ENCODE data around the gene HAL. TPM values are rescaled to one million over a fixed set of nuclear protein-coding genes. Genes with fewer than 3 reads are reported as not detected.
A peak's percentile ranks its signal among the peaks of the same experiment; 100 is the strongest.

HAL gene
- total RNA-seq, 1 donor from 2014 or later, result under 0.01 TPM

DNA sequence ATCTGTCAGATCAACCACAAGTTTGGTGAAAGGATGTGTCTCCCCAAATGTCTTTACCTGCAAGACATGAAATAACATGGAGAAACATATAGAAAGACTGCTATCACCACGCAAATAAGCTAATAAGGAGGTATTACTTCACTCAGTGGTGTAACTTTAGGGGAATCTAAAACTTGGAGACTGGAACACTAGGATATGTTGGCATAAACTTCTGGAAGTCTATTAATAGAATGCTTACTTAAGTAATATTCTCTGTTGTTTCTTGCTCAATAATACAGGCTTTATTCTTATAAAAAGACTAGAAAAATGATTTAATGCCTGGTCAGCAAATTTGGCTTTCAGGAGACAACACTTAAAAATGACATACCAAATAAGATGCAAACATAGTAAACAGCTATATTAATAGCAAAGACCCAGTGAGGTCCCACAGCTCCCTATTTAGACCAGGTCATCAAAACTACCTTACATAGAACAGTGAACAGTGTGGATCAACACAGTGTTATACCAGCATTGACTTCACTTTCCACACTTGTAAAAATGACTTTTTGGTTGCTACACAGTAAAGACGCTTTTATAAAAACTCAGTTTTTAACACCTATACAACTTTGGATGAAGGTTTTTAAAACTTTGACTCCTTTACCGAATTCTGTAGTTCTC is 18.9 kb upstream of the HAL start:
- DNase-seq (ENCODE audit: low read depth in 2 of 2), result no peak

DNA sequence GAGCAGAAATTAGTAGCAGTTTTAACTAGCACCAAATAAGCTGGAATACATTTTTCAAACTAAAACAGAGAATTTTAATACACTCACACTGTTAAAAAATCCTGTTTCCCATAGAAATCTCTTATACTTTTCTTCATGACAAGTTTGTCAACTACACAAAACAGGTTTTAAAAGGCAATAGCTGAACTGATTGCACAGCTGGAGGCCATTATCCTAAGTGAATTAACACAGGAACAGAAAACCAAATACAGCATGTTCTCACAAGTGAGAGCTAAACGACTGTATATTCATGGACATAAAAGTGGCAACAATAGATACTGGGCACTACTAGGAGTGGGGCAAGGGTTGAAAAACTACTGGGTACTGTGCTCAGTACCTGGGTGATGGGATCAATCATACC is 11.6 kb upstream of the HAL start:
- no peak for DNase-seq (ENCODE audit: low read depth in 2 of 2)

DNA sequence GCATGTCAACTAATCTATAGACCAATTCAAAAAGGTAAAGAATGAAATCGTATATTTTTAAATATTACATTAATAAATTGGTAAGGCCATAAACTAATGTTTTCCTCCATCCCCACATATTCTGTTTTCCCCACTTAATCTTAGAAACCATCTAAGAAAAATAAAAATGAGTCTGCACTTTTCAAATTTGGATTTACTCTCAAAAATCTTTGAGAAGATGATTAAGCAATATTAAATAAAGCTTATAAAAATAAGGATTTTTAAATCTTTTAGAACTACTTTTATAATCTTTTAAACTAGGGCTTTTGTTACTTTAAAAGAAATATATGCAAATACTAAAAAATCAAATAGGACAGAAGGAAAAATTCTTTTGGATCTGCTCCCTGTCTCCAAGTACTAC is 10.6 kb upstream of the HAL start:
- DNase-seq (ENCODE audit: low read depth in 2 of 2), result no peak

DNA sequence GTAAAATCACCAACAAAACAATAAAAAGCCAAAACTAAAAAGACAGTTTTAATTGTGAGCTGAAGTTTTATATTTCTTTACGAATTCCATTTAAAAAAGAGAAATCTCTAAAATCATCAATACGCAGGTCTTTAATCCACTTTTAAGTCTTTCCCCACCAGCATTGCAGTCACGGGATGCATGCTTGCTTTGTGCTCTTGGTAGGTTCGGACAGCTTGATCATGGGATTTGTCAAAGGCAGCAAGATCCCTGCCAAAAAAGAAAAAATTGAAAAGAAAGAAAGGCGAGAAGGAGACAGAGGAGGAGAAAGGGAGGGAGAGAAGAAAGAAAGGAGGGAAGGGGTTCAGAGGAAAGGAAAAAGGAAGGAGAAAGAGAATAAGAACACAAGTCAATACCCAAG is 4.7 kb upstream of the HAL start:
- no peak for DNase-seq (ENCODE audit: low read depth in 2 of 2)

DNA sequence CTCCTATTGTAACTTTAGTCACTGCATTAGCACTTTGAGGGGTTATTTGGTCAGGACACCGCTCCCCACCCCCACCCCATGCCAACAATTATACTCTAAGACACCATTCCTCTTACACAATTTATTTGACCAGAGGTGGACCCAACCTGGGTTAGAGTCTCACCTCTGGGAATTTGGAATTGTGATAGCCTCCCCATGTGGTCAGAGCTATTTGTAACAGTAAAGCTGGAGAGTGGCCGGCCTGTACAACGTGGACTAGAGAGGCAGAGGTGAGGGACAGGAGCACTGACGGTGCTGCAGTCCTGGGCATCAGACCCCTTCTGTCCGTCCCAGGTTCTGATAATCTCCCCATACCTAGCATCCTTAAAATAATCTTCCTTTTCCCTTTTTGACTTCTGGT is 3.3 kb upstream of the HAL start:
- no peak for DNase-seq (ENCODE audit: low read depth in 2 of 2)

DNA sequence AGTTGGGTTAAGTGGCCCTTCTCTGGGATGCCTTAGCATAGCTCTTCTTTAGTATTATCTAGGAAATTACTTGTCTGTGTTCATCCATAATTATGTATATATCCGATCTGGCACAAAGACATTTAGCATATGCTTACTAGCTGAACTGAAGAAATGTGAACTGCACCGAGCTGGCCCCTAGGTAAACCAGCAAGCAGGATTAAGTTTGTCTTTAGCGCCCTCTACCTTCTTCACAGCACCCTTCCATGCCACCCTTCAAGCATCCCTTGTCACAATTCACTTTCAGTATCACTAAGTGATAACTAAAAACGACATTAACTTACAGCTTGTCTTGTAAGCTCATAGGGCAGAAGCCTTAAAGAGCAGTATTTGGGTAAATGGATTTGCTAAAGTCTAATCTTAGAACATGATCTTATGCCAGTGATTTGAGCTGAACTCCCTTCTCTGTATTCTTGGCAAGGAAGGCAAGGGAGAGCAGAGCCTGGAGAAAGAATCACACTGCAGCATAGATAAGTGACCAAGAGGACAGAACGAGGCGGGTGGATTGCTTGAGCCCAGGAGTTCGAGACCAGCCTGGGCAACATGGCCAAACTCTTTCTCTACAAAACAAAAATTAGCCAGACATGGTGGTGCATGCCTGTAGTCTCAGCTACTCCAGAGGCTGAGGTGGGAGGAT is 2.6 kb upstream of the HAL start:
- DNase-seq (ENCODE audit: low read depth in 2 of 2), result peak; percentile 65 to 83

DNA sequence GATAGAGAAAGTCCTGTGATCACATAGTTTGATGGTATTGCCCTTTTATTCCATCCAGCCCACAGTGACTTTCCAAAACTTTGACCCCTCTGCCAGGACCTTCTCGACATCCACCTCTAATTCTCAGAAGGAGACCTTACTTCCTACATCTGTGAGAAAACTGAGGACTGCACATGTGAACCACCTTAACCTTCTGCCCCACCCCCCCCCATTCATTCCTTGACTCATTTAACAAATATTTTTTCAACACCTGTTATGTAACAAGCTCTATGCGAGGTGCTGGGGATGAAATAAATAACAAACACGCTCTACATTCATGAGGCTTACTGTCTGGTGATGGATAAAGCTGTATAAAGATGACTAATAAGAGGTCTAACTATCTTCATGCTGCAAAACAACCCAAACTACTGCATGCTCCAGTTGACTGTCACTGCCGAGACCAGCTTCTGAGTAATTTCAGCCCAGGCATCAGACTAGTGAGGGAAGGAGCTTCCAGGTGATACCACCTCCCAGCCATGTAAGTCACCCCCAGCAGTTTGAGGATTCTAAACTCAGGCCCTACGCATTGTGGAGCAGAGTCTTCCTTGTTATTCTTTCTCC is 1.9 kb upstream of the HAL start:
- no peak for DNase-seq (ENCODE audit: low read depth in 2 of 2)

DNA sequence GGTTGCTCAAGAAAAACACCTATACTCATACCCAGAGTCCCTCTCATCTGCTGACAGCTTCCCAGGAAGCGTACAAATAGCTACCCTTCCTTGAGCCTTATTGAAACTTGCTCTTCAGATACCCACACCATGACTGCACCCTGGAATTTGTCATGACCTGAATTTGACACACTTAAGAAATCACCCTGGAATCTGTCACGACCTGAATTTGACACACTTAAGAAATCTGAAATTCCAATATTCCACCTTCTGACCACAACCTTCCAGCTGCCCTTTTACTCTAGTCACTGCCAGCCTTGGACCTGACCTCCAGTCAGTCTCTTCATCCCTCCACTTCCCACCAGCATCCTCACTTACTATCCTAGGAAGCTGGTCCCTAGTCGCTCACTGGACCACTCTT is 1.1 kb upstream of the HAL start:
- DNase-seq (ENCODE audit: low read depth in 2 of 2), result no peak

DNA sequence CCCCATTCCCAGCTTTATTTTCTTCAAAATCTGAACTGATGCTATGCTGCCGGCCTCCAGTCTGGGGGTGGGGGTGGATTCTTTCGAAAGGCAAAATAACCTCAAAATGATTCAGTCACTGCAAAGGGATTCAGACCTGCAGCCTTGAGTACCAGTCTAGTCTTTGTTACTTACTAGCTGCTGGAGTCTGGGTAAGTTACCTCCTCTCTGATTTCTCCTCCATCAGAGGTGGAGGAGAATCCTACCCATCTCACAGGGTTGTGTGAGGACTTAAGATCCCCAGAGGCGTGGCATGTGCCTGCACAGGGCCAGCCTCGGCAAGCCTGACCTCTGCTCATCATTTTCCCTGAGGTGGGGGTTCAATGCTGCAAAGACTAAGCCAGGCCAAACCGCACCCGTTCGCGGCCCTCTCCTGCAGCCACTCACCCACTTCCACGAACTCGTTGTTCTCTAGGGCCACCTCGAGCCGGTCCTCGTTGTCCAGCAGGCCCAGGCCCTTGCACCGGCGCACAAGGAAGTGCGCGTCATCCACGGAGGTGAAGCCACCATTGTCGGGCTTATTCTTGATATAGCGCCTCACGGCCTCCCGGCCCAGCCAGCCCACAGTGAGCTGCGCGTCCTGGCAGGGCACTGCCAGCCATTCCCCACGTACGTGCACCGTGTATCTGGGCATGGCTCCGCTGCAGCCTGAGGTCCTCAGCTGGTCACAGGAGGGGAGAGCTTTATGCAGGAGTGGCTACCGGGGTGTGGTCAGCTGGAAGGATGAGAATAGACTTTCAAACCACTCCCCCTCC is 709 bp downstream of the HAL start:
- DNase-seq (ENCODE audit: low read depth in 2 of 2), result no peak

DNA sequence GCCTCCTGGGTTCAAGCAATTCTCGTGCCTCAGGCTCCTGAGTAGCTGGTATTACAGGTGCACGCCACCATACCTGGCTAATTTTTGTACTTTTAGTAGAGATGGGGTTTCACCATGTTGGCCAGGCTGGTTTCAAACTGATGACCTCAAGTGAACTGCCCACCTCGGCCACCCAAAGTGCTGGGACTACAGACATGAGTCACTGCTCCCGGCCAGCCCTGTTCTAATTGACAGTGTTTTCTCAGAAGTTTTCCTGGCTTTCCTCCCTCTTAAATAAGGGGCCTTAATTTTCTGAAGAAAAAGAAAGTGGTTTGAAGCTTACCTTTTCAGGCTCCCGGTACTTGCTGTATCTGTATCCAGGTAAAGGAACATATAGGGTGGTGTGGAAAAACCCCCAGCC is 1.7 kb downstream of the HAL start:
- DNase-seq (ENCODE audit: low read depth in 2 of 2), result no peak

DNA sequence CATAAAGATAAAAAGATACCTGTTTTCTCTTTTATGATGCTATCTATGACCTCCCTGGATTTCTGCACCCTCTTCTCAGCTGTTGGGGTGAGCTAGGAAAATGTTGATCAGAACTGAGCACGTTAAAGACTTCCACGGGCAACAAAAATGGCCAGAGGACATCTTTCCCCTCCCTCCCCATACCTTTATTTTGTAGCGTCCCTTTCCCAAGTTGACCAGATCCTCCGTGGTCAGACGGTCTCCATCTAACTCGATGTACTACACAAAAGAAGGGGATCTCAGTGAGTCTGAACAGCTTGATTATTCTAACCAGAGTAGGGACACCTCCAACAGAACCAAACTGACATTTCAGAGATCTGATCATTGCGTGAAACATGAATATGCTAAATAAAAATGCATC is 2.2 kb downstream of the HAL start:
- no peak for DNase-seq (ENCODE audit: low read depth in 2 of 2)

DNA sequence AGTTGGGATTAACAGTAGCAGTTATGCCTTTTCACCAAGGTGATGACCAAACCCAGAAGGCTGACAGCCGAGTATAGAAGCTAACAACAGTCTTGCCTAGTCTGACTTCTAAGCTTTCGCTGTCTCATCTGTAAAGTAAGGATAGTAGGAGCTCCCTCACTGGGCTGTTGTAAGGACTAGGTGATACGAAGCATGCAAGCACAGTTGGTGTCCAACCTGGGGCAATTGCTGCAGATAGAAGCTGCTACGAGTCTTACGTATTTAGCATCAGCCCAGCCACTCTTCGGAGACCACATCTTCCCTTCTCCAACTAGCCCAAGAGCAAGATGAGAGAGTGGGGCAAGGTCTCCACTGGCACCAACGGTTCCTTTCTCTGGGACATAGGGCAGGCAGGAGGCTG is 6.0 kb downstream of the HAL start:
- DNase-seq (ENCODE audit: low read depth in 2 of 2), result no peak

DNA sequence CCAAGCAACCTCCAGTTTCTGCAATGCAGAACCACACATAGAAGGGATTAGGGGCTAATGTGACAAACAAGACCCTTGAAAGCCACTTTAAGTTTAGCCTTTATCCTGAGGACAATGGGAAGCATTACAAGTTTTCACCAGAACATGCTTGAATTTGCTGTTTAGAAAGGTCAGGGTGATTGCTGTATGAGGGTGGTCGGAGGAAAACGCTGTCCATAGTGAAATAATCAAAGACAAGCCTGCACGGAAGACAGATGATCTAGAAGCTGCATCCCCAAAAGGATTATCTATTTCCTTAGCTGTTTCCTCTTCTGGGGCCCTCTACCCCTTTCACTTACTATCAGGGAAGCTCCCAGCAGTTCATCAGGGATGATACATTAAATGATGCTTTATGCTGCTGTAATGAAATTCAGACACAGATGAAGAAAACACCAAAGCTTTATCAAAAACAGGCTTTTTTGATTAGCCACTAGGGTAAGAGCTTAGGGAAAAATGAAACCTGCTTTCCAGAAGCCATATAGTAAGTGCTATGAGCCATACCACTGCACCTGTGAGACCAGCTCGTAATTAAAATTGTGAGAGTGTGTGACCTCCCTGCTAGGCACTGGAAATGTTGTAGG is 6.5 kb downstream of the HAL start:
- no peak for DNase-seq (ENCODE audit: low read depth in 2 of 2)

DNA sequence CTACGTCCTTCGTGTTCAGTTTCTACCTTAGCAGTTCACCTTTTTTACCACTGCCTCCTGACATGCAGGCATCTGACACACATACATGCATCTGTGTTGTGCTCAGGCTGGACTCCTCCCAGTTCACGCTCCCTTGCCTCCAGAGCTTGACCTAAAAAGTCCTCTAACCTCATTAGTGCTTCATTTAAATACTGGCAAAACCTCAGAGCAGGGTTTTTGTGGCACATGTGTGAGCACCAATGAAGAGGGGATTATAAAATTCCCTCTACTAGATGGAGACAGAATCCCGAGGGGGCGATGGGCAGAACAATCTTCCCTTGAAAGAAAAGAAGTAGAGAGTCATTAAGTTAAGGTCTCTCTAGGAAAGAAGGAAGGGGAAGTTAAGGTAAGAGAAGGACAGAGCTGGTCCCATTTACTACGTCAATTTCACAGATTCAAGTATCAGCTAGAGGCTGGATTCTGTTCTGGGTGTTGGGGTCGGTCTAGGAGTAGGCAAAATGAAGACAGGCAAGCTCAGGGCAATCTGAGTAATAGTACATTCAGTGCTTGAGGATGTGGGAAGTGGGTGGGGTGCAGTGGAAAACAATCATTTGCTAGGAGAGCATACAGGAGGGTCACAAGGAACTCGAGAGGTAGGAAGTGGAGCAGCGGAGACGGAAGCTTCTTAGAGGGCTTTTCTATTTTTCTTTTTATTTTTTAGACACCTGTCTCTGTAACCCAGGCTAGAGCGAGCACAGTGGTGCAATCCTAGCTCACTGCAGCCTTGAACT is 7.5 kb downstream of the HAL start:
- DNase-seq (ENCODE audit: low read depth in 2 of 2), result no peak

DNA sequence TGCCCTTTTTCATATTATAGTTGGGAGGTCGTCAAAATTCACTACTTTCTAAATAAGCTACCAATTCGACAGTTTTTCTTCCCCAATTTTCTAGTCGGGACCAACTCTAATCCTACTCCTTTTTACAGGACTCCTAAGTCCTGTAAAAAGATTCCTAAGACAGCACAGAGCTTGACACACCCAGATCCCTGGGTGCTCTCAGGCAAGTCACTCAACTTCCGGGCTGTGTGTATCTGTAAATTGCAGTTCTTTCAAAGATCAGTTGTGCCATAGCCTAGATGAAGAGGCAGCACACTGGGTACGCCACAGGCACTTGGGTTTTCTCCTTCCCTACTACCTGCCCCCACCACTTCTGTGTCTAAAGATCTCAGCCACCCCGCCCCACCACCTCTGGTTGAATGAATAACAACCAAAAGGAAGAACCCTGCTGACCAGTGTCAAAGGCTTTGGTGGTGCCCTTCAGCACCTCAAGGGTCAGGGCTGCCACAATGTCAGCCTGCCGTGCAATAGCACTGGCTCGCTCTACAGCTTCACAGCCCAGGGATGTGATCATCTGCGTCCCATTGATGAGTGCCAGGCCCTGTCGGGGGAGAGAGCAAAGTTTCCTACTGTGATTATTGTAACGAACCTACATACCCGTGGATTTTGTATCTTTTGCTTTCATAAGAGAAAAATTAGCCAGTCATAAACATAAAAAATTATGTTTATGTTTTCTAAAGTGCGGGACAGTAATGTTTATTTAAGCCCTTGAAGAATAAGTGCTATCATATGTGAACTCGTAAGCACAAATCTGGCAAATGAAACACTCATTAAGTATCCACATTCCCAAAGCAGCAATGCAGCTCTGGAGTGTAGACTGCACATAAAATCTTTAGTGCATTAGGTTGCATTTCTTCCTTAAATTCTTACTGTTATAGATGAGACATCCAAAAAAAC is 9.2 kb downstream of the HAL start:
- no peak for DNase-seq (ENCODE audit: low read depth in 2 of 2)

DNA sequence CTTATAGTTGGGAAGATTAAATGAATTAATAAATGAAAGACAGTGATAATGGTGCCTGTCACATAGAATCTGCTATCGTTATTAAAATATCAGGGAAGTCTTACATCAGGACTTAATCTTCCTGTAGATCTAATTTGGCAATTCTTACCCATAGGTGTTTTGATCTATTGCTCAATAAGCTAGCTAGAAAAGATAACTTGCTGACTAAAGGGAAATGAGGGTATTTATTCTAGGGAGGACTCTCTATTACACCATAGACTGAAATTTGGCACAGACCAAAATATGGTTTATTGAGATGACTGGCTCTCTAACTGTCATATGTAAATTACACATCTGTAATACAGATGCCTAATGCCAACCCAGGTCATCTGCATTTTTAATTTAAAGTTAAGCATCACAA is 11.5 kb downstream of the HAL start:
- DNase-seq (ENCODE audit: low read depth in 2 of 2), result no peak

DNA sequence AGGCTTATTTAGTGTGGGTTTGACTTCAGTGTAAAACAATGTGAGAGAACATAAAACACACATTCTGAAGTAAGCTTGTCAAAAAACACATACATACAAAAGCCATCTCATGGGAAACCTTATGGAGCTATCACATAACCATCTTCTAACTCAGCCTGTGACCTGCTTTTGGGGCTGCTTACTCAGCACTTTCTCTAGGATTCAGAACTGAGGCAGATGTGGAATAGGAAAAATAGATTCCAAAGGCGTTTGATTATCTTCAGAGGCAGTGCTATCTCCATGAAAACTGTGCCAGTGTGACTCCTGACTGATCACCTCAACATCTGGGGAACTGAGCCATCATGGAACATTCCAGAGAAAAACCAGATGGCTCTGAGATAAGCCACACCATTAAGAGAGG is 13.5 kb downstream of the HAL start:
- DNase-seq (ENCODE audit: low read depth in 2 of 2), result no peak

DNA sequence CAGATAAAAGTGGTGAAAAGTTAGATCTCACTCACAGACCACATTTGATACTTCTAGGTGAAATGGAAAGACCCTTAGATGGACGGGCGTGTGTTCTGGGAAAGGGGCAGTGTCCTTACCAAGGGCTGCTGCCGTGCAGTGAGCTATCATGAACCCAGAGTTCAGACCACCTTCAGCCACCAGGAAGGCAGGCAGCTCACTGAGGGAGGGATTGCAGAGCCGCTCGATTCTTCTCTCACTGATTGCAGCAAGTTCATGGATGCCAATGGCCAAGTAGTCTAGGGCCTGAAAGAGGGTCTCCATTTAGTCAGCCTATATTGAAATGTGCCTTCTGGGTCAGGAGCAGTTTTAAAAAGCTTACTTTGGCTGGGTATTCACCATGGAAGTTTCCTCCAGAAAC is 15.7 kb downstream of the HAL start:
- DNase-seq (ENCODE audit: low read depth in 2 of 2), result no peak

DNA sequence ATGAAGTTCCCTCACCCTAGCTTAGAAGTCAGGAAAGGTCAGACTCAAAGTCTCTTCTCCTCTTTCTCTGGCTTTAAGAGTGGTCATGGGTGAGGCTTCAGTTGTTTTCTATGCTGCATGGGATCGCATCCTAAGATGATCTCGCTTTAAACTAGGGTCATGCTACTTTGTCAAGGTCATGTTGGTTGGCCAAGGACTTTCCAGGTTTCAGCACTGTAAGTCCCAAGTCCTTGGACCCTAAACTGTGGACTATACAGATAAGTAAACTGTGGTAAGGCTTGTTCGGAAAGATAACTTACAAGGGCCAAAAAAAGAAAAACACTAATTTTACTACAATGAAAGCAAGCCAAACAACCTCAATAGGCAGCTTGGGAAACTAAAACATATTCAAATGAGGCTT is 17.4 kb downstream of the HAL start:
- no peak for DNase-seq (ENCODE audit: low read depth in 2 of 2)

DNA sequence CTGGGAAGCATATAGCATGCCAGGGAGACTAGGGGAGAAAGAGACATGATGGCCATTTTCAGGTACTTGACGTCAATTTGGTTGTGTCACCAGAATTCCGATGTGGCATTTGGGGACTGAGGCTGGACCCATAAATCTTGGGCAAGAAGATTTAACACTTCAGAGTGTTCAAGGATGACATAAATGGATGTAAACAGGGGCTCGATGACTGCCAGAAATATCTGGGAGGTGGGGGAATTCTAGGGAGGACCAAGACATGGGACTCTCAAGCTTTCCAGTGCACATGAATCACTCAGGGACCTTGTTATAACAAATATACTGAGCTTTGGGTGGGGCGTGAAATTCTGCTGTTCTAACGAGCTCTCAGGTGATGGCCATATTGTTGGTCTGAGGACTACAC is 17.8 kb downstream of the HAL start:
- DNase-seq (ENCODE audit: low read depth in 2 of 2), result no peak

All from lung microvascular endothelial cell (primary cell).